ENCODE measurements around the gene SPTBN5.

DNA sequence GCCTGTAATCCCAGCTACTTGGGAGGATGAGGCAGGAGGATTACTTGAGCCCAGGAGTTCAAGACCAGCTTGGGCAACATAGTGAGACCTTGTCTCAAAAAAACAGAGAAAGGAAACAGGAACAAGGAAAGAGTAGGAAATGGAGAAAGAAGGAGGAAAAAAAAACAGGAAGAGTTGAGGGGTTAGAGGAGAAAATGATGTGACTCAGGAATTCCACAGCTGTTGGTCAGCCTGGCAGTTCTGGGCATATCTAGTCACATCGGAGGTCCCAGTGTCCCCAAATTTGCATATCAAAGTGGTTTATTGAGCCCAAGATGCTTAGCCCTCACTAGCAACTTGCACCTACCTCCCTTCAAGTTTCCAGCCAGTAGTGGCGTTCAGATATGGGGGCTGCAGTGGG is 84.7 kb downstream of the SPTBN5 start:
- TF ChIP-seq, protein P1, sequence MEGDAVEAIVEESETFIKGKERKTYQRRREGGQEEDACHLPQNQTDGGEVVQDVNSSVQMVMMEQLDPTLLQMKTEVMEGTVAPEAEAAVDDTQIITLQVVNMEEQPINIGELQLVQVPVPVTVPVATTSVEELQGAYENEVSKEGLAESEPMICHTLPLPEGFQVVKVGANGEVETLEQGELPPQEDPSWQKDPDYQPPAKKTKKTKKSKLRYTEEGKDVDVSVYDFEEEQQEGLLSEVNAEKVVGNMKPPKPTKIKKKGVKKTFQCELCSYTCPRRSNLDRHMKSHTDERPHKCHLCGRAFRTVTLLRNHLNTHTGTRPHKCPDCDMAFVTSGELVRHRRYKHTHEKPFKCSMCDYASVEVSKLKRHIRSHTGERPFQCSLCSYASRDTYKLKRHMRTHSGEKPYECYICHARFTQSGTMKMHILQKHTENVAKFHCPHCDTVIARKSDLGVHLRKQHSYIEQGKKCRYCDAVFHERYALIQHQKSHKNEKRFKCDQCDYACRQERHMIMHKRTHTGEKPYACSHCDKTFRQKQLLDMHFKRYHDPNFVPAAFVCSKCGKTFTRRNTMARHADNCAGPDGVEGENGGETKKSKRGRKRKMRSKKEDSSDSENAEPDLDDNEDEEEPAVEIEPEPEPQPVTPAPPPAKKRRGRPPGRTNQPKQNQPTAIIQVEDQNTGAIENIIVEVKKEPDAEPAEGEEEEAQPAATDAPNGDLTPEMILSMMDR (conservative IDR thresholded peaks at IDR 0.05; ENCODE audit: low read length): no peak
- TF ChIP-seq EZH2phosphoT487 (IDR thresholded peaks at IDR 0.05; ENCODE audit: borderline replicate concordance, low read depth, low read length): no peak
